ENCODE measurements around the gene GORAB.
A peak's percentile ranks its signal among the peaks of the same experiment; 100 is the strongest.

Gene GORAB

GRCh38 chr1:170531758-170532657 lies at the start of gene GORAB:
GORAB (plus strand) TSS chr1:170532166; CDS start chr1:170532224, 58 bp downstream.
- peak; percentile 76 for DNase-seq (ENCODE audit: low read depth)

DNA sequence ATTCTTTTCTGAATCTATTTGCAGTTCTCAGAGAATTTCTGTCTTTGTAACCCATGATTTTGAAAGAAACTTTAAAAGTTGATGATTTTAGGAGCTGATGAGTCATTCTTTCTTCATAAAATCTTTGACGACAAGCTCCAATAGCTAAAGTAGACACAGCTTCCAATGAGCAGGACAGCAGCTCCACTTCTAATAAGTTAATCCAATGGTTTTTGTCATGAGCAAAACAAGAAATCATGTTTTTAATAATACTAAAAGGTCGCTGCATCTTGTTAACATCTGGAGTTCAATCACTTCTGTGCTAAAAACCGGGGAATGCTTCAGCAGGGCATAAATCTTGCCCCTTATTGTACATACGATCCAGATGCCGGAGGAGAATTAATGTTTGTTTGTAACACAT lies 48.9 kb upstream of the GORAB start:
- no peak for DNase-seq (ENCODE audit: low read depth)

GRCh38 chr1:170487503-170487902 lies 44.5 kb upstream of the GORAB start:
- DNase-seq (ENCODE audit: low read depth) = no peak

DNA sequence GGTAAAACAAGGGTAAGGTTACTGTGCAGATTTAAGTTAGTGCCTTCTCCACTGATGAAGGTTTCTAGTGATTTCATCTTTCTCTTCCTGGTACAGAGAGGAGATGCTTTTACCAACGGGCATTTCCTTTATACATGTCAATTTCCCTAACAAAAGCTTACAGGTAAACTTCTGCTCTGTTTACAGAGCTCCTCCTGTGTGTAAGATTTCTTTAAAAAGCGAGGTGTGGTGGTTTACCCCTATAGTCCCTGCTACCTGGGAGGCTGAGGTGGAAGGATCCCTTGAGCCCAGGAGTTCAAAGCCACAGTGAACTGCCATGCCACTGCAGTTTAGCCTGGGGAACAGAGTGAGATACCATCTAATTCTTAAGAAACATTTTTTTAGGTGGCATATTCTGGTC lies 40.7 kb upstream of the GORAB start:
- no peak for DNase-seq (ENCODE audit: low read depth)

- no peak for DNase-seq (ENCODE audit: low read depth)
These were observed 37.6 kb upstream of the GORAB start for GRCh38 chr1:170494369-170494768.

DNA sequence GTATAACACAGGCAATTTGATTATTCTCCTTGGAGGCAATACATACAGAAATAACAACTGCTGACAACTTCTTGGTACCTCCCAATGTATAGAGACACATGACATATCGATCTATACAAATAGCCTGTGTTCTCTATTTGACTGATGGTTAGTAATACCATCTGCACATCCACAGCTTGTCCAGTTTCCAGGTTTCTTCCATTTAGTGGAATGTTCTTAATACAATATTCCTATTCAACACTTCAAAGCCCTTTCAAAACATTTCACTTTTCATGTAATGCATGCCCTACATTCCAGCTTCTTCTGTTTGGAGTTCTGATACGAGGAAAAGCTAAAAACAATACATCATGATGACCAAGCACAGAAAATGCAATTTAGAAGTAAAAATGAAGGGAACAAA lies 37.0 kb upstream of the GORAB start:
- no peak for DNase-seq (ENCODE audit: low read depth)

DNA sequence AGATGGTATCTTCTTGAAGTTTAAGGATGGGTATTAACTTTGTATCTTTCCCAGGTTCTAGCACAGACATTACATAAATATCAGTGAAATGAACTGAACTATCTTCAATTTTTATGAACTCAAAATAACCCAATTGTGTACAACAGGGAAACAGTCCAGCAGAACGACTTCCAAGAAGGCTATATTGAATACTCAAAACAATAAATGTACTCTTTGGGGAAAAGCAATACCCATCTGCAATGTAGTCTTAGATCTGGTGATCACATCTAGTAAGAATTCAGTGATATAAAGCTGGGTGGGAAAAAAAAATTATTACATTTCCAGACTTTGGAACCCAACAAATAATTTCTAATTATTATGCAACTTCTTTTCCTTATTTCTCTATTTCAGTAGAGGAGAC lies 33.1 kb upstream of the GORAB start:
- DNase-seq (ENCODE audit: low read depth) = no peak

DNA sequence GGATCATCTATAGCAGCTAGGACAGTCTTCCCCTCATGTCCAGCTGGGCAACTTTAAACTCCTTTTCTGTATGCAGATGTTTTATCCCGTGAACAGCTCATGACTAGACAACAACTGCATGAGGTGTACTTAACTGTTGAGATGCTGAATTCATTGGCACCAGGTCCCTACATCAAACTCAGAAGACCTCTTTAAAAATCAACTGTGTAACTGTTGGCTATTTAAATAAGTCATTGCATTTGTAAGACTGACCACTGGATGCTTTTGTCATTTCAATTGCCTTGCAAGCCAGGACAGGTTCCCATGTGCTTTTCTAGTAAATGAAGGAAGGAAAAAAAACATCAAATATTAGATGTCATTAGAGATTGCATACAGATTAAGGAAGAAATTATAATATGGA lies 28.3 kb upstream of the GORAB start:
- DNase-seq (ENCODE audit: low read depth) = no peak

DNA sequence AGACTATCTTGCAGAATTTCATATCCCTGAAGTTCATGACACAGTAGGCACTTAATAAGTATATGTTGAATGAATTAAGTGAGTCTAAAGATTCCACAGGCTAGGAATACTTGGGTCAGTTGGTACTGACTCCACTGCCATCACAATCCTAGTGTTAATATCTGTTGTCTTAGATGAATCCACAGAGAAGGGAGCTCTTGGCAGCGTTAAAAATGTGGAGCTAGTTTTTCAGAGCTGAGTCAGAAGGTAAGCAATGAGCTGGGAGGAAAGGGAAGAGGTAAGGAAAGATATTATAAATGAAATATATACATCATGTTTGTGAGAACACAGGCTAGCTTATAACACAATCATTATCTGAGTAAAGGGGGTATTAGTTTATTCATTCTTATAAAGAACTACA lies 21.8 kb upstream of the GORAB start:
- DNase-seq (ENCODE audit: low read depth) = no peak

- DNase-seq (ENCODE audit: low read depth) = no peak
These were observed 20.9 kb upstream of the GORAB start for GRCh38 chr1:170511038-170511437.

DNA sequence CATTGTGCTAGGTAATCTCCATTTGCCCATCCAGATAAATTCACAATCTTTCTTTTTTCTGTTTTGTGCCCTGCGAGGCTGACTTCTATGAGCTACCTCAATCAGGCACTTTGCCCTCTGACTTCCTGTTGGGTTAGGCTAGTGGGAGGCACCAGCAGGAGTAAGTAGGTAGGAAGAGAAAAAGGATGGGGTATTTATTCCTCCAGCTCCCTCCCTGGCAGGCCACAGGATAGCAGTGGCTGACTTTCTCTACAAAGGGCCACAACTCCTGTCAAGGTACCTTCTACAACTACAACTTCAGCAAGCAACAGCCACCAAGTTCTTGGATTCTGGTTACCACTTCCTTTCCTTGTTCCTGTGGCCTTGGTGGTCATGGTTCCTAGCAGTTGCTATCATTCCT lies 18.8 kb upstream of the GORAB start:
- DNase-seq (ENCODE audit: low read depth) = no peak

DNA sequence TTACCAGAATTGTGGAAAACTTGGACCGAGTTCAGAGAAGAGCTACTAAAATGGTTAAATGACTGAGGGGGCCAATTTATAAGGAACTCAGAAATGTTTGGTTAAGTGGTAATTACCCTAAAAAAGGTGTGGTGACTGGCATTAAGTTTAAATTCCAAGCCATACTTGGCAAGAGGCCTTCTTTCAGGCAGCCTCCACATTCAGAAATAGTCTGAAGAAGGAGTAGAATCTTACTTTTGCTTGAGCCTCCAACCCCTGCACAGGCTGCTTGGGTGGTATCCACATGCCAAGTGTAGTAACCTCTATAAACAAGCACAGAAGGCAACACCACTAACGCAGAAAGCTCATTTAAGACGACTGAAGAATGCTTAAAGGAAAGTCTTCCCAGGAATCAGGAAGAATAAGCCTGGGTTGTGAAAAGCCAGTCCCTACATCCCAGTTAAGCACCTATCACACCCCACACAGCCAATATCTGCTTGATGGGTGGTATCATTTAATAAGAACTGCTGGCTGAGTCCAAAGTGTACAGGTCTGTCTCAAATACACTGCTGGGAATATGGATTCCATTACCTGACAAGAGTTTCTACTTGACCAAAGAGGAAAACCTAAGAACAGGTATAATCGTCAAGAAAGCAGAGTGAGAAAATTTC lies 13.7 kb upstream of the GORAB start:
- DNase-seq (ENCODE audit: low read depth) = no peak

DNA sequence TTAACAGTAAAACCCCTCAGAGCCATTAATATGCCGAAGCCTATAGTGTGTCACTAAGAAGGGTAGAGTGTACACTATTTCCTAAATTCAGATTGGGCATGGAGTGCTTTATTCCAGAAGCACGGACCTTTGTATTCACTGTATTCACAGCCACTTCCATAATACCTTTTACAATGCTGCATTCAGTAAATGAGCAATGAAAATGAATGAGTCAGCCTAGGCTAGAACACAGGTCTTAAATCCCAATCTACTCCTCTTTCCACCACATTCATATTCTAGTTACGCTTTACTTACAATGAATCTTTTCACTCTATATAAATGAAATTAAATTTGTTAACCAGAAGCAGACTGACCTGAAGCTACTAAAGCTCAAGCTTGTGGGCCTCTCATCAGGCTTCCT lies 13.0 kb upstream of the GORAB start:
- no peak for DNase-seq (ENCODE audit: low read depth)

GRCh38 chr1:170520601-170521000 lies 11.4 kb upstream of the GORAB start:
- no peak for DNase-seq (ENCODE audit: low read depth)

- DNase-seq (ENCODE audit: low read depth) = no peak
These were observed 10.1 kb upstream of the GORAB start for GRCh38 chr1:170521818-170522217.

DNA sequence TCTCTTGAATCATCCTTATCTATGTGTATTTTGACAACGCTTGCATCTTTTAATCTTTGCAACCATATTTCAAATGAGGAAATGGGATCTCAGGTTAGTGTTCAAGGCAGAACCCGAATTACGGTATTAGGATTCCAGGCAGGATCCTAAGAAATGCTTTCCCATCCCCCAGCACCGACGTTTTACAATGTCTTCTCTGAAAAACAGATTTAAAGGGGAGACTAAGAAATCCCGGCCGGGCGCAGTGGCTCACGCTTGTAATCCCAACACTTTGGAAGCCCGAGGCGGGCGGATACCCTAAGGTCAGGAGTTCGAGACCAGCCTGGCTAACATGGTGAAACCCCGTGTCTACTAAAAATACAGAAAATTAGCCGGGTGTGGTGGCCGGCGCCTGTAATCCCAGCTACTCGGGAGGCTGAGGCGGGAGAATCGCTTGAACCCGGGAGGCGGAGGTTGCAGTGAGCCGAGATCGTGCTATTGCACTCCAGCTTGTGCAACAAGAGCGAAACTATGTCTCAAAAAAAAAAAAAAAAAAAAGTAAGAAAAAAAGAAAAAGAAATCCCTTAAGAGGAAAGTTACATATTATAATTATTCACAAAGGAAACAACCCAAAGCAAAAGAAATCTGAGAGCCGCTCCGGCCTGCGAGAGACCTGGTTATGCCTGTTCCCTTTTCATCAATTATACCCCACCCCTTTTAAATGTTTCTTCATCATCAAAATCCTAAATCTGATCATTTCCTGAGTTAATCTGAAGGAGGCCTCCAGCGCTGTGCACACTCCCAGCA lies 801 bp upstream of the GORAB start:
- no peak for DNase-seq (ENCODE audit: low read depth)

- no peak for DNase-seq (ENCODE audit: low read depth)
These were observed 1.3 kb downstream of the GORAB start for GRCh38 chr1:170533298-170533697.

DNA sequence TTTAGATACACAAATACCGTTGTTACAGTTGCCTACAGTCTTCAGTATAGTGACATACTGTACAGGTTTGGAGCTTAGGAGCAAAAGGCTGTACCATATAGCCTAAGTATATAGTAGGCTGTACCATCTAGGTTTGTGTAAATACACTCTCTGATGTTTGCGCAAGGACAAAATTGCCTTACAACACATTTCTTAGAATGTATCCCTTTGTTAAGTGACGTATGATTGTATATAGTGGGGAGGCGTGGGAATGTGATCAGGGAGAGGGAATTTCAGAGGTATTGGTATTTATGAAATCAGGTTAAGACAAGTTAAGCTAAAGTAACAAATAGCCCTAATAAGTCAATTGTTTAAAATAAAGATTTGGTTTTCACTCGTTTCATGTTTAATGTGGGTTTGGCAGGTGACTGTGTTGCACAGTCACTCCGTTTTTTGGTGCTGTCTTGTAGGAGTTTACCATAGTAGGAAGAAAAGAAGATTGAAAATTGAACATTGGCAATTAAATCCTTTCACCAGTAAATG lies 2.7 kb downstream of the GORAB start:
- DNase-seq (ENCODE audit: low read depth) = no peak

GRCh38 chr1:170535418-170535817 lies 3.5 kb downstream of the GORAB start:
- DNase-seq (ENCODE audit: low read depth) = no peak

GRCh38 chr1:170536924-170537551 lies 5.1 kb downstream of the GORAB start:
- DNase-seq (ENCODE audit: low read depth) = no peak

- DNase-seq (ENCODE audit: low read depth) = no peak
These were observed 6.0 kb downstream of the GORAB start for GRCh38 chr1:170537798-170538503.

Measured in activated T-helper 9 cell treated with anti-CD3 and anti-CD28 coated beads, Interleukin-2, amount 50 U/mL, for 16 hours (primary cell).